ENCODE results near the gene RPS3. TPM values are rescaled to one million over a fixed set of nuclear protein-coding genes. Genes with fewer than 3 reads are reported as not detected.
A peak's percentile ranks its signal among the peaks of the same experiment; 100 is the strongest.

The RPS3 gene
- total and polyA plus RNA-seq, 2 of the 13 experiments (the other 11 are each of a cell fraction or from before 2014, with no cell fraction given), result 2,143 to 3,616 TPM

GRCh38 chr11:75351791-75352587 is 47.3 kb upstream of the RPS3 start (continued):
- TF ChIP-seq, protein P1, sequence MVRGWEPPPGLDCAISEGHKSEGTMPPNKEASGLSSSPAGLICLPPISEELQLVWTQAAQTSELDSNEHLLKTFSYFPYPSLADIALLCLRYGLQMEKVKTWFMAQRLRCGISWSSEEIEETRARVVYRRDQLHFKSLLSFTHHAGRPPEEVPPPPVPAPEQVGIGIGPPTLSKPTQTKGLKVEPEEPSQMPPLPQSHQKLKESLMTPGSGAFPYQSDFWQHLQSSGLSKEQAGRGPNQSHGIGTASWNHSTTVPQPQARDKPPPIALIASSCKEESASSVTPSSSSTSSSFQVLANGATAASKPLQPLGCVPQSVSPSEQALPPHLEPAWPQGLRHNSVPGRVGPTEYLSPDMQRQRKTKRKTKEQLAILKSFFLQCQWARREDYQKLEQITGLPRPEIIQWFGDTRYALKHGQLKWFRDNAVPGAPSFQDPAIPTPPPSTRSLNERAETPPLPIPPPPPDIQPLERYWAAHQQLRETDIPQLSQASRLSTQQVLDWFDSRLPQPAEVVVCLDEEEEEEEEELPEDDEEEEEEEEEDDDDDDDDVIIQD (CRISPR knock-in tag; IDR thresholded peaks at IDR 0.05; ENCODE audit: low read depth), result 0 out of 2 replicates have a peak, but pooled peaks have one; percentile 15
- TF ChIP-seq, protein P2, sequence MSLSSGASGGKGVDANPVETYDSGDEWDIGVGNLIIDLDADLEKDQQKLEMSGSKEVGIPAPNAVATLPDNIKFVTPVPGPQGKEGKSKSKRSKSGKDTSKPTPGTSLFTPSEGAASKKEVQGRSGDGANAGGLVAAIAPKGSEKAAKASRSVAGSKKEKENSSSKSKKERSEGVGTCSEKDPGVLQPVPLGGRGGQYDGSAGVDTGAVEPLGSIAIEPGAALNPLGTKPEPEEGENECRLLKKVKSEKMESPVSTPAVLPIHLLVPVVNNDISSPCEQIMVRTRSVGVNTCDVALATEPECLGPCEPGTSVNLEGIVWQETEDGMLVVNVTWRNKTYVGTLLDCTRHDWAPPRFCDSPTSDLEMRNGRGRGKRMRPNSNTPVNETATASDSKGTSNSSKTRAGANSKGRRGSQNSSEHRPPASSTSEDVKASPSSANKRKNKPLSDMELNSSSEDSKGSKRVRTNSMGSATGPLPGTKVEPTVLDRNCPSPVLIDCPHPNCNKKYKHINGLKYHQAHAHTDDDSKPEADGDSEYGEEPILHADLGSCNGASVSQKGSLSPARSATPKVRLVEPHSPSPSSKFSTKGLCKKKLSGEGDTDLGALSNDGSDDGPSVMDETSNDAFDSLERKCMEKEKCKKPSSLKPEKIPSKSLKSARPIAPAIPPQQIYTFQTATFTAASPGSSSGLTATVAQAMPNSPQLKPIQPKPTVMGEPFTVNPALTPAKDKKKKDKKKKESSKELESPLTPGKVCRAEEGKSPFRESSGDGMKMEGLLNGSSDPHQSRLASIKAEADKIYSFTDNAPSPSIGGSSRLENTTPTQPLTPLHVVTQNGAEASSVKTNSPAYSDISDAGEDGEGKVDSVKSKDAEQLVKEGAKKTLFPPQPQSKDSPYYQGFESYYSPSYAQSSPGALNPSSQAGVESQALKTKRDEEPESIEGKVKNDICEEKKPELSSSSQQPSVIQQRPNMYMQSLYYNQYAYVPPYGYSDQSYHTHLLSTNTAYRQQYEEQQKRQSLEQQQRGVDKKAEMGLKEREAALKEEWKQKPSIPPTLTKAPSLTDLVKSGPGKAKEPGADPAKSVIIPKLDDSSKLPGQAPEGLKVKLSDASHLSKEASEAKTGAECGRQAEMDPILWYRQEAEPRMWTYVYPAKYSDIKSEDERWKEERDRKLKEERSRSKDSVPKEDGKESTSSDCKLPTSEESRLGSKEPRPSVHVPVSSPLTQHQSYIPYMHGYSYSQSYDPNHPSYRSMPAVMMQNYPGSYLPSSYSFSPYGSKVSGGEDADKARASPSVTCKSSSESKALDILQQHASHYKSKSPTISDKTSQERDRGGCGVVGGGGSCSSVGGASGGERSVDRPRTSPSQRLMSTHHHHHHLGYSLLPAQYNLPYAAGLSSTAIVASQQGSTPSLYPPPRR (CRISPR knock-in tag; IDR thresholded peaks at IDR 0.05; ENCODE audit: borderline replicate concordance), result peak; percentile 85
- TF ChIP-seq CREM (IDR thresholded peaks at IDR 0.05) (0 out of 2 replicates have a peak, but pooled peaks have one; percentile 41), CREM (CRISPR knock-in tag; IDR thresholded peaks at IDR 0.05) (no peak), BRF2 (CRISPR knock-in tag; IDR thresholded peaks at IDR 0.05) (no peak), ZNF232 (CRISPR knock-in tag; IDR thresholded peaks at IDR 0.05; ENCODE audit: borderline replicate concordance) (no peak), KLF13 (CRISPR knock-in tag; IDR thresholded peaks at IDR 0.05) (peak; percentile 73; the same call in 1 of the 2 replicates), HDAC2 (CRISPR knock-in tag; IDR thresholded peaks at IDR 0.05) (peak; percentile 80), ZNF512 (CRISPR knock-in tag; IDR thresholded peaks at IDR 0.05) (no peak), ZNF335 (CRISPR knock-in tag; IDR thresholded peaks at IDR 0.05) (no peak), ZNF331 (CRISPR knock-in tag; IDR thresholded peaks at IDR 0.05) (peak; percentile 65), KDM5A (IDR thresholded peaks at IDR 0.05; ENCODE audit: borderline replicate concordance, low read length) (0 out of 2 replicates have a peak, but pooled peaks have one; percentile 33), HCFC1 (IDR thresholded peaks at IDR 0.05; ENCODE audit: low read depth, low read length) (no peak), ZNF44 (CRISPR knock-in tag; IDR thresholded peaks at IDR 0.05) (peak; percentile 49; the same call in 1 of the 2 replicates), RXRA (CRISPR knock-in tag; IDR thresholded peaks at IDR 0.05) (peak; percentile 75; the same call in 1 of the 2 replicates), ZNF30 (CRISPR knock-in tag; IDR thresholded peaks at IDR 0.05) (no peak), HNRNPL (IDR thresholded peaks at IDR 0.05; ENCODE audit: low read depth, low read length) (peak; percentile 77), FOXK2 (IDR thresholded peaks at IDR 0.05) (no peak)
- TF ChIP-seq, protein P3, sequence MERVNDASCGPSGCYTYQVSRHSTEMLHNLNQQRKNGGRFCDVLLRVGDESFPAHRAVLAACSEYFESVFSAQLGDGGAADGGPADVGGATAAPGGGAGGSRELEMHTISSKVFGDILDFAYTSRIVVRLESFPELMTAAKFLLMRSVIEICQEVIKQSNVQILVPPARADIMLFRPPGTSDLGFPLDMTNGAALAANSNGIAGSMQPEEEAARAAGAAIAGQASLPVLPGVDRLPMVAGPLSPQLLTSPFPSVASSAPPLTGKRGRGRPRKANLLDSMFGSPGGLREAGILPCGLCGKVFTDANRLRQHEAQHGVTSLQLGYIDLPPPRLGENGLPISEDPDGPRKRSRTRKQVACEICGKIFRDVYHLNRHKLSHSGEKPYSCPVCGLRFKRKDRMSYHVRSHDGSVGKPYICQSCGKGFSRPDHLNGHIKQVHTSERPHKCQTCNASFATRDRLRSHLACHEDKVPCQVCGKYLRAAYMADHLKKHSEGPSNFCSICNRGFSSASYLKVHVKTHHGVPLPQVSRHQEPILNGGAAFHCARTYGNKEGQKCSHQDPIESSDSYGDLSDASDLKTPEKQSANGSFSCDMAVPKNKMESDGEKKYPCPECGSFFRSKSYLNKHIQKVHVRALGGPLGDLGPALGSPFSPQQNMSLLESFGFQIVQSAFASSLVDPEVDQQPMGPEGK (CRISPR knock-in tag; IDR thresholded peaks at IDR 0.05), result peak; percentile 96

Measured in HepG2 (cell line).